ENCODE measurements around the gene TMEM225B.
"Not testable (repeated sequence)": the region's sequence is repeated elsewhere in the genome, so short reads cannot be mapped to it uniquely, and the experiment has no call there.

The TMEM225B gene

GRCh38 chr7:99597762-99598501 is at the start of gene TMEM225B:
TMEM225B (plus strand) TSS chr7:99598267; CDS start chr7:99604389, 6,122 bp downstream.
- Histone ChIP-seq H3K4me3 (ENCODE audit: low read depth, low read length) (no peak within 1 kb of the TSS), H3K27me3 (ENCODE audit: control insufficient read depth, insufficient read depth, low read length) (no peaks in the 10 kb centered on the region)

GRCh38 chr7:99549545-99549944 is 48.5 kb upstream of the TMEM225B start:
- H3K9ac ChIP-seq; H3K36me3 ChIP-seq (ENCODE audit: control insufficient read depth, insufficient read depth, low read length); H3K4me2 ChIP-seq (ENCODE audit: low read length); H3K27ac ChIP-seq; H3K4me3 ChIP-seq (ENCODE audit: low read depth, low read length); H2AFZ ChIP-seq; H3K9me3 ChIP-seq (ENCODE audit: control insufficient read depth, low read length); H3K27me3 ChIP-seq (ENCODE audit: control insufficient read depth, insufficient read depth, low read length); H3K4me1 ChIP-seq: not testable (repeated sequence)
- H3K79me2 ChIP-seq = peaks cover 24% of the 10 kb centered on the region

More at GRCh38 chr7:99597762-99598501, at the start of gene TMEM225B:
- Histone ChIP-seq H3K9me3 (ENCODE audit: control insufficient read depth, low read length) (no peaks in the 10 kb centered on the region), H3K27ac (no peak within 1 kb of the TSS), H3K79me2 (no peaks in the 10 kb centered on the region), H3K9ac (no peak within 1 kb of the TSS), H3K36me3 (ENCODE audit: control insufficient read depth, insufficient read depth, low read length) (no peaks in the 10 kb centered on the region), H3K4me2 (ENCODE audit: low read length) (no peak within 1 kb of the TSS), H2AFZ (no peak within 1 kb of the TSS), H3K4me1 (no peaks in the 10 kb centered on the region)
- TF ChIP-seq CTCF (IDR thresholded peaks at IDR 0.05) = no peak

- Histone ChIP-seq H3K9me3 (ENCODE audit: control insufficient read depth, low read length) (no peaks in the 10 kb centered on the region), H3K79me2 (peaks cover 35% of the 10 kb centered on the region), H3K4me3 (ENCODE audit: low read depth, low read length) (peak overlapping the region; percentile 96), H3K4me1 (peaks cover 9% of the 10 kb centered on the region), H2AFZ (peak overlapping the region; percentile 99), H3K9ac (peak overlapping the region; percentile 89), H3K27me3 (ENCODE audit: control insufficient read depth, insufficient read depth, low read length) (no peaks in the 10 kb centered on the region), H3K4me2 (ENCODE audit: low read length) (peak overlapping the region; percentile 100), H3K27ac (peak overlapping the region; percentile 84), H3K36me3 (ENCODE audit: control insufficient read depth, insufficient read depth, low read length) (peaks cover 8% of the 10 kb centered on the region)
- TF ChIP-seq CTCF (IDR thresholded peaks at IDR 0.05) = no peak
These were observed 46.7 kb upstream of the TMEM225B start for GRCh38 chr7:99551334-99551733.

- peak within 1 kb of the TSS; percentile 96 for H3K4me3 ChIP-seq (ENCODE audit: low read depth, low read length)
- TF ChIP-seq CTCF (IDR thresholded peaks at IDR 0.05) = no peak
These were observed 46.2 kb upstream of the TMEM225B start, which contains the start of gene FAM200A for GRCh38 chr7:99551767-99552463. FAM200A (minus strand) TSS chr7:99552114; CDS start chr7:99548407, 3,707 bp downstream.

GRCh38 chr7:99553039-99553438 is 45.0 kb upstream of the TMEM225B start:
- no peak overlapping the region for H3K27ac ChIP-seq
- H2AFZ ChIP-seq = no peak overlapping the region
- H3K4me3 ChIP-seq (ENCODE audit: low read depth, low read length) = no peak overlapping the region
- H3K36me3 ChIP-seq (ENCODE audit: control insufficient read depth, insufficient read depth, low read length) = no peaks in the 10 kb centered on the region
- no peaks in the 10 kb centered on the region for H3K9me3 ChIP-seq (ENCODE audit: control insufficient read depth, low read length)
- no peak overlapping the region for H3K4me2 ChIP-seq (ENCODE audit: low read length)
- H3K9ac ChIP-seq = no peak overlapping the region
- peaks cover 14% of the 10 kb centered on the region for H3K4me1 ChIP-seq
- TF ChIP-seq CTCF (IDR thresholded peaks at IDR 0.05) = no peak
- no peaks in the 10 kb centered on the region for H3K27me3 ChIP-seq (ENCODE audit: control insufficient read depth, insufficient read depth, low read length)
- peaks cover 42% of the 10 kb centered on the region for H3K79me2 ChIP-seq

More at GRCh38 chr7:99551767-99552463, 46.2 kb upstream of the TMEM225B start, which contains the start of gene FAM200A:
- Histone ChIP-seq H3K79me2 (peaks cover 38% of the 10 kb centered on the region), H3K27ac (peak within 1 kb of the TSS; percentile 84), H3K4me2 (ENCODE audit: low read length) (peak within 1 kb of the TSS; percentile 100), H3K9ac (peak within 1 kb of the TSS; percentile 89), H3K27me3 (ENCODE audit: control insufficient read depth, insufficient read depth, low read length) (no peaks in the 10 kb centered on the region), H3K36me3 (ENCODE audit: control insufficient read depth, insufficient read depth, low read length) (peaks cover 8% of the 10 kb centered on the region), H3K9me3 (ENCODE audit: control insufficient read depth, low read length) (no peaks in the 10 kb centered on the region), H3K4me1 (peaks cover 9% of the 10 kb centered on the region), H2AFZ (peak within 1 kb of the TSS; percentile 99)

All from parathyroid adenoma (tissue), 2 donors.